Left ventricle myocardium inferior (tissue), 1 donor: ENCODE data around the gene L1CAM. TPM values are rescaled to one million over a fixed set of nuclear protein-coding genes. Genes with fewer than 3 reads are reported as not detected.

ENCODE experiments used
- DNase-seq: peaks from one replicate; pipeline ENCODE4 v3.0.0-alpha.2; 2020
- H3K27ac ChIP-seq: fragments of 200-600 bp; replicated peaks from 2 replicates; pipeline ENCODE4 v1.8.0; 2021
- H3K27me3 ChIP-seq: fragments of 200-600 bp; 2 replicates; pipeline ENCODE4 v1.8.0; 2021; ENCODE audit warnings: low read depth
- H3K36me3 ChIP-seq: fragments of 200-600 bp; 2 replicates; pipeline ENCODE4 v1.8.0; 2021
- H3K4me1 ChIP-seq: fragments of 200-600 bp; 2 replicates; pipeline ENCODE4 v1.8.0; 2021
- H3K4me3 ChIP-seq: fragments of 200-600 bp; 2 replicates; pipeline ENCODE4 v1.8.0; 2021; ENCODE audit warnings: mild to moderate bottlenecking, moderate library complexity
- H3K9me3 ChIP-seq: fragments of 200-600 bp; replicated peaks from 2 replicates; pipeline ENCODE4 v1.8.0; 2021
- intact Hi-C: fragments of 100-400 bp; cut with micrococcal nuclease; formaldehyde crosslinking; loops from one replicate; pipeline ENCODE4 v1.11.0; 2022
- total RNA-seq: library from RNA; stranded (reverse); fragmentation: NEBNext Ultra II Directional; extraction: Animal tissue kit (Norgen Biotek cat#: 25700); gene quantifications from one replicate; pipeline ENCODE4 v1.2.1, GENCODE V29; 2021
- TF ChIP-seq, protein P1 (sequence below): fragments of 200-600 bp; IDR thresholded peaks from 2 replicates; pipeline ENCODE4 v1.8.0; 2021; ENCODE audit warnings: antibody characterized with exemption, mild to moderate bottlenecking, borderline replicate concordance
- donor health status: DM: no; HTN: yes; CAD: no; lungs with severe emphysema.

Gene L1CAM
- total RNA-seq, 1 donor from 2014 or later: 4.0 TPM

DNA sequence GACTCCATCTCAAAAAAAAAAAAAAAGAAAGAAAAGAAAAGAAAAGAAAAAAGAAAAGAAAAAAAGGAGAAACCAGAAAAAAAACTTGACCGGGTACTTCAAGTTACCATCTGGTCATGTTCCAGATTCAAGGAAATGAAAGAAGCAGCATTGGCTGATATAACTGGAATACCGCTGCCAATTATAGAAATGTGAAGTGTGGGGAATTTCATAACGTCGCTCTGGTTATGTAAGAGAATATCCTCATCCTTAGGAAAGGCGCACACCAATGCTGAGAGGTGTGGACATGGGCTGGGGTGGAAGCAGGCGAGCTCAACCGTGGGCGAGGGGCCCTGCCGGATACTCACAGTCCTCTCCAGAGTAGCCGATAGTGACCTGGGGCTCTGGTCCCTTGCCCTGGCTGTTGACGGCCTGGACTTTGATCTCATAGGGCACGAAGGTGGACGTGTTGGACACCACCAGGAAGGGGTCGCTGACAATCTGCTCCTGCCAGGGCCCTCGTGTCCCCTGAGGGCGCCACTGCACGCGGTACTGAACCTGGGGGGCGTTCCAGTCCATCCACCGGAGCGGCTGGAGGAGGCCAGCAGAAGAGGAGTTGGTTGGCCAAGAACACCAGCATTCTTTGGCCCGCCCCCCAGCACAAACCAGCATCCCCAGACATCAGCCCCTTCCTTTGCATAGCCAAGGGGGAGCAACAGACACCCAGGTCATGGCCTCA is 19.5 kb downstream of the L1CAM start:
- Histone ChIP-seq H3K27ac (no peak overlapping the region), H3K36me3 (no peaks in the 10 kb centered on the region), H3K4me3 (no peak overlapping the region), H3K4me1 (no peaks in the 10 kb centered on the region), H3K27me3 (peaks cover 11% of the 10 kb centered on the region), H3K9me3 (no peaks in the 10 kb centered on the region)
- no peak for DNase-seq
- intact Hi-C loops: no loop called here
- TF ChIP-seq, protein P1, sequence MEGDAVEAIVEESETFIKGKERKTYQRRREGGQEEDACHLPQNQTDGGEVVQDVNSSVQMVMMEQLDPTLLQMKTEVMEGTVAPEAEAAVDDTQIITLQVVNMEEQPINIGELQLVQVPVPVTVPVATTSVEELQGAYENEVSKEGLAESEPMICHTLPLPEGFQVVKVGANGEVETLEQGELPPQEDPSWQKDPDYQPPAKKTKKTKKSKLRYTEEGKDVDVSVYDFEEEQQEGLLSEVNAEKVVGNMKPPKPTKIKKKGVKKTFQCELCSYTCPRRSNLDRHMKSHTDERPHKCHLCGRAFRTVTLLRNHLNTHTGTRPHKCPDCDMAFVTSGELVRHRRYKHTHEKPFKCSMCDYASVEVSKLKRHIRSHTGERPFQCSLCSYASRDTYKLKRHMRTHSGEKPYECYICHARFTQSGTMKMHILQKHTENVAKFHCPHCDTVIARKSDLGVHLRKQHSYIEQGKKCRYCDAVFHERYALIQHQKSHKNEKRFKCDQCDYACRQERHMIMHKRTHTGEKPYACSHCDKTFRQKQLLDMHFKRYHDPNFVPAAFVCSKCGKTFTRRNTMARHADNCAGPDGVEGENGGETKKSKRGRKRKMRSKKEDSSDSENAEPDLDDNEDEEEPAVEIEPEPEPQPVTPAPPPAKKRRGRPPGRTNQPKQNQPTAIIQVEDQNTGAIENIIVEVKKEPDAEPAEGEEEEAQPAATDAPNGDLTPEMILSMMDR: no peak

- Histone ChIP-seq H3K27ac (no peak overlapping the region), H3K9me3 (no peaks in the 10 kb centered on the region), H3K27me3 (peaks cover 11% of the 10 kb centered on the region), H3K36me3 (no peaks in the 10 kb centered on the region), H3K4me1 (no peaks in the 10 kb centered on the region), H3K4me3 (no peak overlapping the region)
- DNase-seq: no peak
- TF ChIP-seq, protein P1: no peak
- intact Hi-C loops: no loop called here
Observed at GRCh38 chrX:153865685-153866084, 20.3 kb downstream of the L1CAM start.

DNA sequence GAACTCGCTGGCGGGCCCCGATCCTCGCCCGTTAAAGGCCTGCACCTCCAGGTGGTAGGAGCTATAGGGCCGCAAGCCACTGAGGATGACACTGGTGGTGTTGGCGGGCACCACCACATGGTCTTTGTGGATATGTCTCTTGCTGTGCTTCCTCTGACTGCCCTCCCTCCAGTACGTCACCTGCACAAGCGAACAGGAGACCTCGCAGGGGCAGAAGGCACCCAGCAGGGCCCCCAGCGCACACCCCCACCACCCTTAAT is 20.7 kb downstream of the L1CAM start:
- intact Hi-C loops: no loop called here
- no peak overlapping the region for H3K27ac ChIP-seq
- TF ChIP-seq, protein P1: no peak
- H3K4me1 ChIP-seq: no peaks in the 10 kb centered on the region
- DNase-seq: no peak
- no peak overlapping the region for H3K4me3 ChIP-seq
- peaks cover 11% of the 10 kb centered on the region for H3K27me3 ChIP-seq
- no peaks in the 10 kb centered on the region for H3K36me3 ChIP-seq
- no peaks in the 10 kb centered on the region for H3K9me3 ChIP-seq

DNA sequence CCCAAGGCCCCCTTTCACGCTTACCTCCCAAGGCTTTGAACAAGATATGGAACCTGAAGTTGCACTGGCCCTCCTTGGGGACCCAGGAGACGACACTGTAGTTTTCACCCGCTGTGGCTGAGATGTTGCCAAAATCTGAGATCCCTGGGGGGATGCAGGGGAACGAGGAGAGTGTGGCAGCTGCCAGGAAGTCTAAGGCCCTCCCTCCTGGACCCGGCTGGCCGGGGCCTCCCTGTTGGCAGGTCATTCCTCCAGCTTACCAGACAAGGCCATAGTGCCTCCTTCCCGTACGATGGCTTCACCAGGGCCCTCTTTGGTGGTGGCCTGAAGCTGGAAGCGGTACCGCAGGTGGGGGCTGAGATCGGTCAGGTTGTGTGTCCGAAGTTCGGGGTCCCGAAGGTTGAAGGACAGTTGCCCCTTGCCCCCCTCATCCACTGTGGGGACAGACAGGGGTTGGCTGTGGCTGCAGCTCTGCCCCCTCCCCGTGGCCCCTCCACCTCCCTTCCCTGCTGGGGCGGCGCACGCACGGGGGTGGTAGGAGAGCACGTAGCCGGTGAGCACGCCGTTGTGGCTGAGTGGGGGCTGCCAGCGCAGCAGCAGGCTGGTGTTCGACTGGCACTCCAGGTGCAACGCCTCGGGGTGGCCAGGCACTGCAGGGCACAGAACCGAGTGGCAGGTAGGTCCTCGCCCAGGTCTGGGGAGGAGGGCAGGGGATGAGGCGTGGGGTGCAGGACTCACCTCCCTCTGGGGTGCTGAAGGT is 21.2 kb downstream of the L1CAM start:
- Histone ChIP-seq H3K9me3 (no peaks in the 10 kb centered on the region), H3K27me3 (peaks cover 11% of the 10 kb centered on the region), H3K4me3 (no peak overlapping the region), H3K36me3 (no peaks in the 10 kb centered on the region), H3K4me1 (no peaks in the 10 kb centered on the region), H3K27ac (no peak overlapping the region)
- no peak for DNase-seq
- TF ChIP-seq, protein P1: no peak
- intact Hi-C loops: no loop called here

DNA sequence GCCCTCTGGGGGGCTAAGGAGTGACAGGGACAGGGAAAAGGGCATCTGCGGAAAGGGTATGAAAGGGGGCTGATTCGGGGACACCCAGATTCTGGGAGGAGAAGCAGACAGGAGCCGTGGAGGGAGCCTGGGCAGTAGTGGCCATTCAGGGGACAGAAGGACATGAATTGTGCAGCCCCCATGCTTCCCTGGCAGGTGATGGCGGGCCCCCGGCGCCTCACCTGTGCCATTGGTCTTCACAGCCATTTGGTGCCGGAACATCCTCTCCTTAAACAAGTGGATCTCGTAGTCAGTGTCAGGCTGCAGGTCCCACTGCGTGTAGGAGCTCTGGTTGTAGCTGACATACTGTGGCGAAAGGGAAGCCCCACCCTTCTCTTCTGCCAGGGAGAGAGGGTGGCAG is 21.9 kb downstream of the L1CAM start:
- no peak overlapping the region for H3K27ac ChIP-seq
- DNase-seq: no peak
- intact Hi-C loops: no loop called here
- peaks cover 11% of the 10 kb centered on the region for H3K27me3 ChIP-seq
- H3K4me1 ChIP-seq: no peaks in the 10 kb centered on the region
- H3K9me3 ChIP-seq: no peaks in the 10 kb centered on the region
- TF ChIP-seq, protein P1: no peak
- no peaks in the 10 kb centered on the region for H3K36me3 ChIP-seq
- H3K4me3 ChIP-seq: no peak overlapping the region
